Dermis microvascular lymphatic vessel endothelial cell (primary cell): ENCODE data around the gene TEKT1. TPM values are rescaled to one million over a fixed set of nuclear protein-coding genes. Genes with fewer than 3 reads are reported as not detected.

ENCODE experiments used
- DNase-seq, 2 donors: peaks; one replicate each; pipeline versions ENCODE4 v3.0.0 to v3.0.0-alpha.2; 2010; ENCODE audit warnings: low read depth in 2 of 2
- total RNA-seq: library from RNA; depleted of rRNA; stranded (reverse); fragments of >200 nt; gene quantifications from 2 replicates; pipeline ENCODE4 v1.2.1, GENCODE V29; 2014

The TEKT1 gene
- total RNA-seq, 1 donor from 2014 or later: not detected

- no peak for DNase-seq
These were observed 63.1 kb downstream of the TEKT1 start for GRCh38 chr17:6768447-6768846.

DNA sequence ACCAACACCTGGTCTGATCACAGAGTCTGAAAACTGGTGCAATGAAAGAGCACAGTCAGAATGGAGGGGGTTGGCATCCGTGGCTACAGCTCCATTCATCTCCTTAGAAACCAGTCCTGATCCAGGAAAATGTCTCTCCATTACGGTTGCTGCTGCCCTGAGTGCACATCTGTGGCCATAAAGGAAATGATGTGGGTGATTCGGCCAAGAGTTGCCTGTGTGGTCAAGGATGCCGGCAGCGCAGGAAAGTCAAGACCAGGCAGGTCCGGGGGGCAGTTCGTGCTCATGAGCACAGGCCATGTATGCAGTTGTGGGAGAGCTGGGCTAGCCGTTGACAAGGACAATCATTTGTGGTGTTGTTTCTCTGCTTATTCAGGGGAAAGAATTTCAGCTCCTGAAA is 69.8 kb downstream of the TEKT1 start:
- DNase-seq: no peak

GRCh38 chr17:6757747-6758146 is 73.8 kb downstream of the TEKT1 start:
- DNase-seq: no peak

GRCh38 chr17:6756425-6757031 is 75.0 kb downstream of the TEKT1 start:
- DNase-seq: no peak

GRCh38 chr17:6755731-6756184 is 75.8 kb downstream of the TEKT1 start, which contains the start of gene XAF1:
Gene XAF1, plus strand, starts transcription at chr17:6756046. Its CDS starts 33 bp downstream, at chr17:6756079.
- DNase-seq: peak in 1 of 2 donors; percentile 10

DNA sequence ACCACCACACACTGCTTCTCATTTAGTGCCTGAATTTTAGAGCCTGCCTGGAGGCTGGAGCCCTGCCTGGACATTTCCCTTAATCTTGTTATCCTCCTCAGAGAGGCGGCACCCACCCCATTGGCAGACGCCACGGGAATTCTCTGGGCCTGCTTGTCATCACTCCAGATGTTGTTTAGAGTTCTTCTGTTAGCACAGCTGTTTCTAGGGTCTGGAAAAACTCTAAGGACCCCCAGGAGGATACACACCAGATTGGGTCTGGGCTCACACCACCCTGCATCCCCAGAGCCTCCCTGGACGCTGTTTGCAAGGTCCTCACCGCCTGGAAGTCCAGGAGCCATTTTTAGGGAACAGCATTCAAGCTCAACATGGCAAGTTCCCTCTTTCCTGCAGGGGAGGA is 76.2 kb downstream of the TEKT1 start:
- DNase-seq: no peak

DNA sequence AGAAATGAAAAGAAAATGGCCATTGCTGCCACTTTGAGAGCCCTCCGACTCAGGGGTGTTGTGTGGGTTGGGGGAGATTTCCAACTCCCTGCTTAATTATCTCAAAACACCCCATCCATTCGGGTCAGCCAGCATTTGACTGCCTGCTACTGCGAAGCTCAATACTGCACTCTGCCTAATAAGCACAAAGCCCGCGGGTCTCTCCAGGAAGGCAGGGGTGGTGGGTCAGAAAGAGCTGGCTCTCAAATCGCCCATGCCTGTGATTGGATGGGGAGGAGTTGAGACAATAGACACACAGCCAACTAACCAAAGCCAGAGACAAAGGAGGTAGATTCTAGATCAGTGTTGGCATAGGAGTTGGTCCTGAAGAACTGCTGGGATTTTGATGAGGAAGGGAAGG is 78.0 kb downstream of the TEKT1 start:
- peak; percentile 70 to 79 for DNase-seq

- DNase-seq: peak; percentile 95 to 98
These were observed 78.5 kb downstream of the TEKT1 start for GRCh38 chr17:6753006-6753445.

GRCh38 chr17:6752068-6752909 is 79.2 kb downstream of the TEKT1 start:
- peak; percentile 98 for DNase-seq

DNA sequence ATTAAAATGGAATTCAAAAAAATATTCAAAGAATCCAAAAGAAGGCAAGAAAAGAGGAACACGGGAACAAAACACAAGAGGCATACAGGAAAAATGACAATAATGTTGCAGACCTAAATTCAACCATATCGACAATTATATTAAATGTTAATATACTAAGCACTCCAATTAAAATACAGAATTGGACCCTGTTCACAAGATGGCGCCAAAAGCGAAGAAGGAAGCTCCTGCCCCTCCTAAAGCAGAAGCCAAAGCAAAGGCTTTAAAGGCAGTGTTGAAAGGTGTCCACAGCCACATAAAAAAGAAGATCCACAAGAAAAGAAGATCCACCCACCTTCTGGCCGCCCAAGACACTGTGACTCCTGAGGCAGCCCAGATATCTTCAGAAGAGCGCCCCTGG is 82.0 kb downstream of the TEKT1 start:
- peak in 1 of 2 donors; percentile 29 for DNase-seq

- no peak for DNase-seq
These were observed 82.9 kb downstream of the TEKT1 start for GRCh38 chr17:6748617-6749016.

Other genes starting within 250 kb of the TEKT1 start
- gene KIAA0753, start 191.0 kb downstream of the TEKT1 start, total RNA-seq: 7.2 and 8.2 TPM in 2 replicates
- 74.2 and 85.4 TPM in 2 replicates for gene TXNDC17, start 190.7 kb downstream of the TEKT1 start, total RNA-seq
- gene MED31, start 180.1 kb downstream of the TEKT1 start, total RNA-seq: 6.8 and 8.5 TPM in 2 replicates
- gene C17orf100, start 180.0 kb downstream of the TEKT1 start, total RNA-seq: 0.13 and 0.63 TPM in 2 replicates
- 0.26 and 0.38 TPM in 2 replicates for gene SLC13A5, start 118.4 kb downstream of the TEKT1 start, total RNA-seq
- gene XAF1, start 75.7 kb downstream of the TEKT1 start, total RNA-seq: 1.5 and 4.7 TPM in 2 replicates
- gene FBXO39, start 55.5 kb downstream of the TEKT1 start, total RNA-seq: 11.6 and 34.6 TPM in 2 replicates
- not detected in 2 replicates for gene ALOX12, start 164.3 kb upstream of the TEKT1 start, total RNA-seq
- 42.9 and 71.4 TPM in 2 replicates for gene RNASEK, start 180.9 kb upstream of the TEKT1 start, total RNA-seq
- gene BCL6B, start 191.3 kb upstream of the TEKT1 start, total RNA-seq: 57.9 and 85.0 TPM in 2 replicates
- 1.4 and 2.0 TPM in 2 replicates for gene SLC16A13, start 204.3 kb upstream of the TEKT1 start, total RNA-seq
- gene SLC16A11, start 212.4 kb upstream of the TEKT1 start, total RNA-seq: 1.0 and 1.9 TPM in 2 replicates
- gene CLEC10A, start 248.5 kb upstream of the TEKT1 start, total RNA-seq: 1.8 and 3.5 TPM in 2 replicates